Measurements from ENCODE around the gene ANGEL1.

The ANGEL1 gene

DNA sequence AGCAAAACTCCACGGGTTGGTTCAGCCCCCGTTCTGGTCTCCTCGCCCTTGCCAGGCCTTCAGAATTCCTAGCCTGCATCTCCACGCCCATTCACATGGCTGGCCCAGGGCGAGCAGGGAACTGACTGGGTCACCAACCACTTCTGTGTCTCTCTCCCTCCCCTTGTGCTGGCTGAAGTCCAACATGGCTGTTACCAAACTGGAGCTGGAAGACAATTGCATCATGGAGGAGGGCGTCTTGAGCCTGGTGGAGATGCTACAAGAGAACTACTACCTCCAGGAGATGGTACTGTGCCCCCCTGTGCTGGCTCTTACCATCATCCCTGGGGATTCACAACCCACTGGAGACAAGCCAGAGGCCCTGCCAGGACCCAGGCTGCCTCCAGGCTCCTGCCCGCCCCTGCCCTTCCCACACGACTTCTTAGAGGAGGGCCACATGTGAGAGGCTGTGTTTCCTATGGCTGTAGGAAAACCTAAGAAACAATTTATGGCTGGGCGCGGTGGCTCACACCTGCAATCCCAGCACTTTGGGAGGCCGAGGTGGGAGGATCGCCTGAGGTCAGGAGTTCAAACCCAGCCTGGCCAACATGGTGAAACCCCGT is 23.4 kb upstream of the ANGEL1 start:
- H3K27me3 ChIP-seq (ENCODE audit: control insufficient read depth, insufficient read depth, low read length) = peaks cover 3% of the 10 kb centered on the region; the same call in 1 of the 2 replicates
- H3K9ac ChIP-seq (ENCODE audit: low read length) = no peak overlapping the region
- H3K36me3 ChIP-seq (ENCODE audit: control insufficient read depth, insufficient read depth, low read length) = no peaks in the 10 kb centered on the region
- H3K4me1 ChIP-seq (ENCODE audit: control insufficient read depth, insufficient read depth, low read length) = no peaks in the 10 kb centered on the region
- H3K4me3 ChIP-seq (ENCODE audit: low read depth, low read length) = no peak overlapping the region
- no peak overlapping the region for H3K27ac ChIP-seq (ENCODE audit: low read depth, low read length)
- no peaks in the 10 kb centered on the region for H3K9me3 ChIP-seq (ENCODE audit: control insufficient read depth, insufficient read depth, low read depth, low read length)

DNA sequence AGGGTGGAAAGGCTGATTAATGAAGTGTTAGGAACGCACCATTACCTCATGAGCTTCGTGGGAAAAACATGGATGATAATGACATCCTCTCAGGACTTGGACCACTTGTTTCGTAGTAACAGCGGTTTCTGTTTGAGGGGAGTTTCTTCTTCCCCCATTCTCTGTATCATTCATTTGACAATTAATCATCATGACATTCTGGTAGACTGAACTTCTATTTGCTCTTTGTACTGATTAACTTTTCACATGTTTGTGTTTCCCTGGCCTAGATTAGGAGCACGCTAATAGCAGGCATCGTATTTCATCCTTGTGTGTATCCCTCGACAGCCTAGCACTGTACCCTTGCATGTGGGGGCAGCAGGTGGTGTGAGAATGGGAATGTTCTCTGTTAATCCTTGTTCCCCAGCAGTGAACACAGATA is 21.6 kb upstream of the ANGEL1 start:
- H3K27ac ChIP-seq (ENCODE audit: low read depth, low read length) = no peak overlapping the region
- H3K9me3 ChIP-seq (ENCODE audit: control insufficient read depth, insufficient read depth, low read depth, low read length) = no peaks in the 10 kb centered on the region
- no peak overlapping the region for H3K9ac ChIP-seq (ENCODE audit: low read length)
- H3K36me3 ChIP-seq (ENCODE audit: control insufficient read depth, insufficient read depth, low read length) = no peaks in the 10 kb centered on the region
- peaks cover 11% of the 10 kb centered on the region for H3K4me1 ChIP-seq (ENCODE audit: control insufficient read depth, insufficient read depth, low read length)
- no peak overlapping the region for H3K4me3 ChIP-seq (ENCODE audit: low read depth, low read length)
- H3K27me3 ChIP-seq (ENCODE audit: control insufficient read depth, insufficient read depth, low read length) = peaks cover 3% of the 10 kb centered on the region; the same call in 1 of the 2 replicates

DNA sequence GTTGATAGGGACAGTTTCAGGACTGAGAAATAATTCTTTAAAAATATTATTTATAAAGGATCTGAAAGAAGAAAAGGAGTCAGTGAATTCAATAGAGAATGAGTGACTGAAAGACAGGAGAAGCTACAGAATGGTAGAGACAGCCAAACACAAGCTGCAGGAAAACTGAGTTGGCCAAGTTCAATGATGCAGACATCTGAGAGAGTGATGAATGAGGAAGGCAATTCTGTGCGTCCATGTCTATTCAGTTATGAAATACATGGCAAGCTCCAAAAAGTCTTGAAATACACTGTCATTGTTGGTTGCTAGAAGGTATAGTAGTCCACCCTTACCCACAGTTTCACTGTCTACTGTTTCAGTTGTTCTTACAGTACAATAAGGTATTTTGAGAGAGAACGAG is 20.3 kb upstream of the ANGEL1 start:
- Histone ChIP-seq H3K27me3 (ENCODE audit: control insufficient read depth, insufficient read depth, low read length) (no peaks in the 10 kb centered on the region), H3K4me3 (ENCODE audit: low read depth, low read length) (no peak overlapping the region), H3K4me1 (ENCODE audit: control insufficient read depth, insufficient read depth, low read length) (peaks cover 23% of the 10 kb centered on the region), H3K27ac (ENCODE audit: low read depth, low read length) (no peak overlapping the region), H3K9me3 (ENCODE audit: control insufficient read depth, insufficient read depth, low read depth, low read length) (no peaks in the 10 kb centered on the region), H3K36me3 (ENCODE audit: control insufficient read depth, insufficient read depth, low read length) (no peaks in the 10 kb centered on the region), H3K9ac (ENCODE audit: low read length) (no peak overlapping the region)

DNA sequence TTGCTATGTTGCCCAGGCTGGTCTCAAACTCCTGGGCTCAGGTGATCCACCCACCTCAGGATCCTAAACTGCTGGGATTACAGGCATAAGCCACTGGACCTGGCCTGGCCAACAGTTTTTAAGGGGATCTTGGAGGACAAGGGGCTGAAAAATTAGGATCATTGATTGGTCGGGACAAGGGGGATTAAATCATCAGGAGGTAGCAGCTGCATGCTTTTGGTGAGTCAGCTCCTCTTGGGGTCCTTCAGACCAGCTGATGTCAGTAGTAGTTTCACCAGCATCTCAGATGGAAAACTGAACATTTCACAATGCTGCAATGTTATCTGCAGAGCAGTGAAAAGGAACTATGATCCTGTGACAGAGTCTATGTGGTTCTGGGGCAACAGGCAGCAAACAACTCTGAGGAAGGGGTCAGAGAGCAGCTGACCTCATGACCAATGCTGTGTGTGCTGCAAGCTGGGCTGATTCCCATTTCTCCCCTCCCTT is 19.9 kb upstream of the ANGEL1 start:
- H3K27ac ChIP-seq (ENCODE audit: low read depth, low read length) = no peak overlapping the region
- no peaks in the 10 kb centered on the region for H3K27me3 ChIP-seq (ENCODE audit: control insufficient read depth, insufficient read depth, low read length)
- H3K4me3 ChIP-seq (ENCODE audit: low read depth, low read length) = no peak overlapping the region
- H3K9me3 ChIP-seq (ENCODE audit: control insufficient read depth, insufficient read depth, low read depth, low read length) = no peaks in the 10 kb centered on the region
- no peak overlapping the region for H3K9ac ChIP-seq (ENCODE audit: low read length)
- H3K36me3 ChIP-seq (ENCODE audit: control insufficient read depth, insufficient read depth, low read length) = no peaks in the 10 kb centered on the region
- H3K4me1 ChIP-seq (ENCODE audit: control insufficient read depth, insufficient read depth, low read length) = peaks cover 24% of the 10 kb centered on the region

DNA sequence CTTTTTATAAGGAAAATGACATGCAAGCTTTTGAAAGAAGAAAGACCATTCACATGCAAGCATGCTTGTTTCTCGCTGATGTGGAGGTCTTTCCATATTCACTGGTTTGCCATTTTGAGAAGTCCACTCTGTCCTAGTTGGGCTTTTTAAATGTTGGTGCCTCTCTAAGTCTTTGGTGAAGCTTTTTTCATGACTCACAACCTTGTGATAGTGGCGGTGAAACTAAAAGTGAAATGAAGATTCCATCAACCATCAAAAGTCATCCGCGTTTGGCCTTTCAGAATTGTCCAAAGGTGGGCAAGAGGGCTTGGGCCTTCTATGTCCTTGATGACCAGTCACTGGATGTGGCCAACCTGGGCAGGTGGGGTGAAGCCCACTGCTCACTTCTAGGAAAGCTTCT is 17.9 kb upstream of the ANGEL1 start:
- no peak overlapping the region for H3K4me3 ChIP-seq (ENCODE audit: low read depth, low read length)
- H3K27me3 ChIP-seq (ENCODE audit: control insufficient read depth, insufficient read depth, low read length) = no peaks in the 10 kb centered on the region
- H3K9me3 ChIP-seq (ENCODE audit: control insufficient read depth, insufficient read depth, low read depth, low read length) = no peaks in the 10 kb centered on the region
- no peak overlapping the region for H3K27ac ChIP-seq (ENCODE audit: low read depth, low read length)
- H3K9ac ChIP-seq (ENCODE audit: low read length) = no peak overlapping the region
- H3K4me1 ChIP-seq (ENCODE audit: control insufficient read depth, insufficient read depth, low read length) = peaks cover 24% of the 10 kb centered on the region
- no peaks in the 10 kb centered on the region for H3K36me3 ChIP-seq (ENCODE audit: control insufficient read depth, insufficient read depth, low read length)

DNA sequence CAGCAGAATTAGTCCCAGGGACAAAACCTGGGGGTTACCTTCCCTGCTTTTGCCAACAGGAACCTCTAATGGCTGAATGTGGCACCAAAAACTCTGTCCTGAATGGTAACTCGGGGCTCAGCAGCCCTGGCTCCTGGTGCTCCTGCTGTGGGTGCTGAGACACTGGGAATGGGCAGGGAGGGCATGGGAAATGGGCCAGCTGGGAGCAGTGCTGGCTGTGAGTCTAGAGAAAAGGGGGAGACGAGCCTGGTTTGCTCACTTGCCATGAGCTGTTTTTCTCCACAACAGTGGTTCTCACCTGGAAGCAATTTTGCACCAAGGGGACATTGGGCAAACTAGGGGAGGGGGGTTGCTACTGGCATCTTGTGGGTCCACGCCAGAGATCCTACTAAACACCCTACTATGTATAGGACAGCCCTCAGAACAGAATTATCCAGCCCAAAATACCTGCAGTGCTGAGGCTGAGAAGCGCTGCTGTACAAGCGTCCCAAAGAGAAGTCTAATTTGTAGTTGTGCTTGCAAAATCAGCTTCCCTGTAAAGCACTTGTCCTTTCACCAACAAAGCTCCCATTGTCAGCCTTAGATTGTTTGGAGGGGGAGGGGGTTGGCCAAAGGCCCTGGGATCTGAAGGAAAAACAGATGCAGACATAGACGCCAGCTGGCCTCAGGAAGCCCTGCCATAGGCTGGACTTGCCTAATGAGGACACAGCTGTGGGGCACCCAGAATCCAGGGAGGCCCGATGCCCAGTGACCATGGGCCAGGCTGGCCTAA is 17.2 kb upstream of the ANGEL1 start:
- Histone ChIP-seq H3K4me3 (ENCODE audit: low read depth, low read length) (no peak overlapping the region), H3K27ac (ENCODE audit: low read depth, low read length) (no peak overlapping the region), H3K27me3 (ENCODE audit: control insufficient read depth, insufficient read depth, low read length) (no peaks in the 10 kb centered on the region), H3K4me1 (ENCODE audit: control insufficient read depth, insufficient read depth, low read length) (peaks cover 24% of the 10 kb centered on the region), H3K9ac (ENCODE audit: low read length) (no peak overlapping the region), H3K9me3 (ENCODE audit: control insufficient read depth, insufficient read depth, low read depth, low read length) (no peaks in the 10 kb centered on the region), H3K36me3 (ENCODE audit: control insufficient read depth, insufficient read depth, low read length) (no peaks in the 10 kb centered on the region)

DNA sequence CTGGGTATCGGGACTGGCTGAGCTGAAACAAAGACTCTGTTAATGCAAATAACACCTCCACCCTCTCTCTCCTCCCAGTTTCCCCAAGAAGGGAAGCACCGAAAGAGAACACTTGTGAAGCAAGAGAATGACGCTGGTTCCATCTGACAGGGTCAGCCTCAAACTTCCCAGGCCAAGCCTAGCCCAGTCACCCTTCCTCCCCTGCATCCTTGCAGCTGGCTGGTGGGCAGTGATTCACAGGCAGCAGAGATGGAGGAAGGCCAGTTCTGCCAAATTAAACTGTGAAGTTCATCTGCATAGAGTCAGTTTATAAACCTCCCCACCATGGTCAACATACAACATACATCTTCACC is 16.3 kb upstream of the ANGEL1 start:
- peaks cover 24% of the 10 kb centered on the region for H3K4me1 ChIP-seq (ENCODE audit: control insufficient read depth, insufficient read depth, low read length)

DNA sequence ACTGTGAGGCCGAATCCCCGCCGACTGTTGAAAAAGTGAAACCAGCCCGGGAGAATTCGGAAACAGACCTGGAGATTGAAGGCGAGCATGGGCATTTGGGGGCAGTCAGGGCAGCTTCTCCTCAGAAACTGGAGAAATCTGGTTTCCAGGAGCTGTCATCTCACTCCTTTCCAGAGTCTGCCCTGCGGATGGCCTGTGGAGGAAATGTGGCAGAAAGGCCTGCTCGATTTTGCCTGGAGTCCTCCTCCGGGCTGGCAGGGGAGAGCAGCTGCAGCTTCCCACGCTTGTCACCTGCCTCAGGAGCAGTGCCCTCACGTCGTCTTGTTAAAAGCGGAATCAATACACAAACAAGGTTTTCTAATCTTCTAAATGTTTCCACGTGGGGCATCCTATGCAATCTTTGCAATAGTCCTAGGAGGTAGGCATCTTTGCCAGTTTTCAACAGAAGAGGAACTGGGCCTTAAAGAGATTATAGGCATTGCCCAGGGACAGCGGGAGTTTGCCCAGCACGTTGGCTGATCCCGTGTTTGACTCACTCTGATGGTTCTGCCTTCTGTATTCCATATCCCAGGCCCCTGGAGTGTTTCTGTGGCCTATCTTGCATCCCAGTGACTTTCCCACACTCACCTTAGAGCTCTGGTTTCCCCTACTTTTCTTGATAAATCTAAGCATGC is 15.8 kb upstream of the ANGEL1 start:
- H3K4me1 ChIP-seq (ENCODE audit: control insufficient read depth, insufficient read depth, low read length) = peaks cover 24% of the 10 kb centered on the region
- no peak overlapping the region for H3K4me3 ChIP-seq (ENCODE audit: low read depth, low read length)
- H3K27ac ChIP-seq (ENCODE audit: low read depth, low read length) = no peak overlapping the region
- H3K27me3 ChIP-seq (ENCODE audit: control insufficient read depth, insufficient read depth, low read length) = no peaks in the 10 kb centered on the region
- no peaks in the 10 kb centered on the region for H3K9me3 ChIP-seq (ENCODE audit: control insufficient read depth, insufficient read depth, low read depth, low read length)
- no peak overlapping the region for H3K9ac ChIP-seq (ENCODE audit: low read length)
- no peaks in the 10 kb centered on the region for H3K36me3 ChIP-seq (ENCODE audit: control insufficient read depth, insufficient read depth, low read length)

More for the DNA sequence above, 16.3 kb upstream of the ANGEL1 start:
- H3K27me3 ChIP-seq (ENCODE audit: control insufficient read depth, insufficient read depth, low read length) = no peaks in the 10 kb centered on the region
- H3K9me3 ChIP-seq (ENCODE audit: control insufficient read depth, insufficient read depth, low read depth, low read length) = no peaks in the 10 kb centered on the region
- no peak overlapping the region for H3K9ac ChIP-seq (ENCODE audit: low read length)
- no peaks in the 10 kb centered on the region for H3K36me3 ChIP-seq (ENCODE audit: control insufficient read depth, insufficient read depth, low read length)
- H3K4me3 ChIP-seq (ENCODE audit: low read depth, low read length) = no peak overlapping the region
- no peak overlapping the region for H3K27ac ChIP-seq (ENCODE audit: low read depth, low read length)

DNA sequence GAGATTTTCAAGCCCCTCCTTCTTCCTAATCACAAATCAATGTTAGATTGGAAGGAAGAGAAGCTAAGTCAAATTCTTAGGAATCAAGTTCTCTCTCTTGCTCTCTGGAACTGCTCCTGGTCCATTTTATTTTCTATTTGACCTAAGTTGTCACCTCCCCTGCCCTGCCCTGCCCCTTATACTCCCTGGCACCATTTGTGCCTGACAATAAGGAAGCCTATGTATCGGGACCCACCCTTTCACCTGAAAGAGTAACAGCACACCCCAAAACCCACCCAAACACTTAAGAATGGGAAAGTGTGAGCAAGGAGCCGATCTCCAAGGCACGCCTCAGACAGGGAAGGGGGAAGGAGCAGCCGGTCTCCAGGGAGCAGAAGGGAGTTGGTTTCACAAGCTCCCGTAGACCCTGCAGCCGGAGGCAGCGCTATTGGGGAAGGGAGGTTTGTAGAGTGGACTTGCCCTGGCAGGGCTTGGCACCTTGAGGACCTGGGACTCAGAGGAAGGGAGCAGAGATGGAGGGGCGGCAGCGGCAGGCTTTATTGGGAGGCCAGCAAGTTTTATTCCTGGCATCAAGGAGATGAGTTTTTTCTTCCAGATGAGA is 15.1 kb upstream of the ANGEL1 start:
- H3K27ac ChIP-seq (ENCODE audit: low read depth, low read length) = no peak overlapping the region
- H3K9ac ChIP-seq (ENCODE audit: low read length) = no peak overlapping the region
- H3K4me3 ChIP-seq (ENCODE audit: low read depth, low read length) = no peak overlapping the region
- no peaks in the 10 kb centered on the region; the same call in 1 of the 2 replicates for H3K9me3 ChIP-seq (ENCODE audit: control insufficient read depth, insufficient read depth, low read depth, low read length)
- peaks cover 24% of the 10 kb centered on the region for H3K4me1 ChIP-seq (ENCODE audit: control insufficient read depth, insufficient read depth, low read length)
- H3K27me3 ChIP-seq (ENCODE audit: control insufficient read depth, insufficient read depth, low read length) = no peaks in the 10 kb centered on the region
- no peaks in the 10 kb centered on the region for H3K36me3 ChIP-seq (ENCODE audit: control insufficient read depth, insufficient read depth, low read length)

DNA sequence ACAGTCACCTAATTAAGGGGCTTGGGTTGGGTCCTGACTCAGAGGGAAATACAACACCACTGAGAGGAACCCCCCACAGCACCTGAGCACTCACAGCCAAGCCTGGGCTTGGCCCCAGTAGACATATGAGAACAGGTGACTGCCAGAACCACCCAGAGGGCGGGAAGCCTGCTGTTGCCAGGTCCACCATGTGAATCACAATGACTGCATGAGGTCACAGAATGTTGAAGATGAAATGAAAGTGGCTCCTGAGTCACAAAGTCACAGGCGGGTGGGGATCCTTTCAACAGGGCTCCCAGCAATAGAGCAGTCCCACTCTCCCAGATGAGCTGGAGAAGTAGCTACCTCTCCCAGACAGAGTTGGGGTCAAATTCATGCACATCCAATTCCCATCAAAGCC is 13.4 kb upstream of the ANGEL1 start, which contains the start of gene LRRC74A:
TSS of gene LRRC74A (plus strand) at position 287 of the 400 bp plus-strand sequence. CDS start 290 bp downstream, outside the sequence.
- no peaks in the 10 kb centered on the region; the same call in 1 of the 2 replicates for H3K9me3 ChIP-seq (ENCODE audit: control insufficient read depth, insufficient read depth, low read depth, low read length)
- peaks cover 24% of the 10 kb centered on the region for H3K4me1 ChIP-seq (ENCODE audit: control insufficient read depth, insufficient read depth, low read length)
- H3K4me3 ChIP-seq (ENCODE audit: low read depth, low read length) = no peak within 1 kb of the TSS
- no peaks in the 10 kb centered on the region for H3K27me3 ChIP-seq (ENCODE audit: control insufficient read depth, insufficient read depth, low read length)
- H3K36me3 ChIP-seq (ENCODE audit: control insufficient read depth, insufficient read depth, low read length) = no peaks in the 10 kb centered on the region
- H3K27ac ChIP-seq (ENCODE audit: low read depth, low read length) = no peak within 1 kb of the TSS
- H3K9ac ChIP-seq (ENCODE audit: low read length) = no peak within 1 kb of the TSS
